SW480 (cell line): ENCODE data around the gene ADI1.
"Not testable (repeated sequence)": the region's sequence is repeated elsewhere in the genome, so short reads cannot be mapped to it uniquely, and the experiment has no call there.

ENCODE experiments used
- DNase-seq: peaks from one replicate; pipeline ENCODE4 v3.0.0-alpha.2; 2016; ENCODE audit warnings: low spot score

The ADI1 gene

DNA sequence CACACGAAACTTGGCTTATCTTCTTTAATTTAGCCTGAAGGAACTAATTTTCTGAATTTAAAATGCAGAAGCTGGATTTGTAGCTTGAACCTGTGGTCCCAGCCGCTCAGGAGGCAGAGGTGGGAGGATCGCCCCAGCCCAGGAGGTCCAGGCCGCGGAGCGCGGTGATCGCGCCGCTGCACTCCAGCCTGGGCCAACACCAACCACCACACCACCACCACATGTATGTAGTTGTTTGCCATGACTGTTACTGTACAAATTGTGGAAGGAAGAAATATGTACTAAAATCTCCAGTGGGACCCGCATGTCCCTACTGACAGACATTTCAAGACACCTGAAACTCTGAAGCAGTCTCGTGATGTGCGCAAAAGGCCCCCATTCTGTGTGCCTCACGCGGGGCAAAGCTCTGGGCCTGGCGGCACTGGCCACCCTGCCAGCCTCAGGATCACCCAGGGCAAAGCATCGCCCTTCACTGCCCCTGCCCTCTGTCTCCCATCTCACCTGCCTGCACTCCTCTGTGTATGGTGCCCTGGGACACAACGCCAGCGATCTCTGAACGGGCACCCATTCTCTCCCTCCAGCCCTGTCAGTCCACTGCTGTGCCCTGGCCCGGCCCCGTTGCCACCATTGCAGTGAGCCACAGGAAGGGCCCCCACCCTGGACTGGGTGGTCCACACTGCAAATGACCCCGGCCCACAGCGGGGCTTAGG, 10.1 kb upstream of the ADI1 start:
- no peak for DNase-seq

GRCh38 chr2:3527886-3528785, 8.8 kb upstream of the ADI1 start:
- no peak for DNase-seq

DNA sequence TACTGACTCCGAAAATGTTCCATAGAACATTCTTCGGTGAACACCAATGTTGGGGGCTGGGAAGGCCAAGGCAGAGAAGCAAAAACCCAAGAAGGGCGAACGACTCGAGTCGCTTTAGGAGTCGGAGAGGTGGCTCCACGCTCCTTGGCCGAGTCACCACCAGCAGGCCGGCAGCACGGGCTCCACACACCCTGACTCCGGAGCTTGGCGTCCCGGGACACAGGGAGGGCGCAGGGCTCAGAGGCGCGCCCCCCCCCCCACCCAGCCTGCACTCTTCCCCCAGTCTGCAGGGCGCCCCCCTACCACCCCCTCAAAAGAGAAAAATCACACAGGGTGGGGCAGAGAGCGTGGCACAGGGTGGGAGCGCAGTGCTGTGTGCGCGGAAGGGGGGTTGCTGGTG, 7.5 kb upstream of the ADI1 start:
- DNase-seq = no peak

DNA sequence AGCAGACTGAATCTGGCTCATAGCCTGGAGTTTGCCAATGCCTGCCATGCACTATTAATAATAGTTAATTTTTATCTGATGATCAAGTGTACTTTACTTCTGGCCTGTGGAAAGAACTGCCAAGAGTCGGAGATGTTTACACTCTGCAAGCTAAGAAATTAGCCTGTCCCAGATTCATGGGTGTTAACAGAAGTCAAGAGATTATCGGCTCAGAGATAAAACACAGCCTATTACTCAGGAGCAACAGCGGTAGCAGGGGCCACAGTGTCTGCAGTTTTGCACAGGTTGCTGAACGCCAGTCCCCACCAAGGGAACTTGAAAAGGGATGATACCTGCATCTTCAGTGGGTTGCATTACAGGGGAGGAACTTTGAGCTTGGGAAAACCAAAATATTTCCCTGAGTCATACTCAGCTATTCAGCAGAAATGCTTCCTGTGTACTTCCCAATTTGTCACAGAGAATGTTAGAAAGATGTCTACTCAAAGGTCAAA, 4.3 kb upstream of the ADI1 start:
- DNase-seq = no peak

- no peak for DNase-seq
These were observed 3.7 kb upstream of the ADI1 start for GRCh38 chr2:3522961-3523421.

GRCh38 chr2:3520591-3520990, 1.3 kb upstream of the ADI1 start:
- DNase-seq = no peak

DNA sequence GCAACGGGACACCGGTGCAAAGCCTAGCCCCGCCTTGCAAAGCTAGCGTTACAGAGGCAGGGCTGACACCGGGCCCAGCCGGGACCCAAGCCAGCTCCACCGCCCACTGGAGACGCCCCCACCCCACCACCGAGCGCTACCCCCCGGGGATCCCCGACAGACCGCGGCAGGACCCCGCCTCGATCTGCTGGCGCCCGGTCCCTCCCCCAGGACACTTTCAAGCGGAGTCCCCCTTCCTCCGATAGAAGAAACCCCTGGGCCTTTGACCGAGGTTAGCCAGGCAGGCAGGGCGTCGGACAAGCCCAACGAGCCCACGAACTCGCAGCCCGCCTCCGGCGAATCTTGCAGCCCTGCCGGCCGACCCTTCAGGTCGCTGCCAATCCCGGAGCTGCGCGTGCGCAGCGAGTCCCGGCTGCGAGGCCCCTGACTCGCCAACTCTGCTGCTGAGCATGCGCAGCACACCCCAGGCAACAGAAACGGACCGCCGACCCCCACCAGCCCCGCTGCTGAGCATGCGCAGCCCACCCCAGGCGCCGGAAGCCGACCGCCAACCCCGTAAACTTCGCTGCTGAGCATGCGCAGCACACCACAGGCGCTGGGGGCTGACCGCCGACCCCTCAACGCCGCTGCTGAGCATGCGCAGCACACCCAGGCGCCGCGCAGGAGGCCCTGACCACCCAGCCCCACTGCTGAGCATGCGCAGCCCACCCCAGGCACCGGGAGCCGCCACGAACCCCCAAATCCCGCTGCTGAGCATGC, 656 bp downstream of the ADI1 start:
- peak; percentile 94 for DNase-seq

GRCh38 chr2:3517948-3518495, 1.3 kb downstream of the ADI1 start:
- DNase-seq = peak; percentile 54

GRCh38 chr2:3516831-3517230, 2.5 kb downstream of the ADI1 start:
- no peak for DNase-seq

- not testable (repeated sequence) for DNase-seq
These were observed 3.9 kb downstream of the ADI1 start for GRCh38 chr2:3515438-3515837.

DNA sequence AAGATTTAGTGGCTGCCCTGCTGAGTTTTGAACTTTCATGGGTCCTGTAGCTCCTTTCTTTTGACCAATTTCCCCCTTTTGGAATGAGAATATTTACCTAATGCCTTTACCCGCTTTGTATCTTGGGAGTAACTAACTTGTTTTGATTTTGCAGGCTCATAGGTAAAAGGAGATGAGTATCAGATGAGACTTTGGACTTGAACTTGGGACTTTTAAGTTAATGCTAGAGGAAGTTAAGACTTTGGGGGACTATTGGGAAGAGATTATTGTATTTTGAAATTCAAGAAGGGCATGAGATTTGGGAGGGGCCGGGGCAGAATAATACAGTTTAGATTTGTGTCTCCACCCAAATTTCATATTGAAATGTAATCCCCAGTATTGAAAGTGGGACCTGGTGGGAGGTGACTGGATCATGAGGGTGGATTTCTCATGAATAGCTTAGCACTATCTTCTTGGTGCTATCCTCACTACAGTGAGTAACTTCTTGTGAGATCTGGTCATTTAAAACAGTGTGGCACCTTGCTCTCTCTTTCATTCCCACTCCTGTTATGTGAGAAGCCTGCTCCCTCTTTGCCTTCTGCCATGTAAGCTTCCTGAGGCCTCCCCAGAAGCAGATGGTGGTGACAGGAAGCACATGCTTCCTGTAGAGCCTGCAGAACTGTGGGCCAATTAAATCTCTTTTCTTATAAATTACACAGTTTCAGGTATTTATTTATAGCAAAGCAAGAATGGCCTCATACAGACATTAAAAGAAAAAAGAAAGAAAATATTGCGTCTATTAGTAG, 6.1 kb downstream of the ADI1 start:
- DNase-seq = no peak

DNA sequence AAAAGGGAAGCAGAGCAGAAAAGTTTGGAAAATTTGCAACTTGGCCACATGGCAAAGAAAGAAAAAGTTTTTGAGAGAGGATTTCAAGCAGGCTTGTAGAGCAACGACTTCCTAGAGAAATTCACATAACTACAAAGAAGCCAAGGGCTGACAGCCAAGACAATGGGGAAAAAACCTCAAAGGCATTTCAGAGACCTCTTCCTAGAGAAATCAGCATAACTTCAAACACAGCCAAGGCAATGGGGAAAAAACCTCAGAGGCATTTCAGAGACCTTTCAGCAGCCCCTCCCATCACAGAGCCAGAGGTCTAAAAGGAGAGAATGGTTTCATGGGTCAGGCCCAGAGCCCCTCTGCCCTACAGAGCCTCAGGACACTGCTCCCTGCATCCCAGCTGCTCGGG, 7.2 kb downstream of the ADI1 start:
- DNase-seq = no peak

- DNase-seq = no peak
These were observed 13.6 kb downstream of the ADI1 start for GRCh38 chr2:3505771-3506170.

- DNase-seq = no peak
These were observed 14.6 kb downstream of the ADI1 start for GRCh38 chr2:3504741-3505140.

GRCh38 chr2:3503483-3503882, 15.8 kb downstream of the ADI1 start:
- no peak for DNase-seq

DNA sequence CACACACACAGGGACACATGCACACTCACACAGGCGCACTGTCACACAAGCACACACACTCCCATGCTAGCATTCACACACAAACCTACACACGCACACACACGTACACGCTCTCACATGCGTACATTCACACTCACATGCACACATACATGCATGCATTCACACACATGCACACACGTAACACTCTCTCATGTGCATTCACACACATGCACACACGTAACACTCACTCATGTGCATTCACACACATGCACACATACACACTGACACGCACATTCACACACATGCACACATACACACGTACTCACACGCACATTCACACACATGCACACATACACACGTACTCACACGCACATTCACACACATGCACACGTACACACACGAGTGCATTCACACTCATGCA, 16.3 kb downstream of the ADI1 start:
- no peak for DNase-seq

DNA sequence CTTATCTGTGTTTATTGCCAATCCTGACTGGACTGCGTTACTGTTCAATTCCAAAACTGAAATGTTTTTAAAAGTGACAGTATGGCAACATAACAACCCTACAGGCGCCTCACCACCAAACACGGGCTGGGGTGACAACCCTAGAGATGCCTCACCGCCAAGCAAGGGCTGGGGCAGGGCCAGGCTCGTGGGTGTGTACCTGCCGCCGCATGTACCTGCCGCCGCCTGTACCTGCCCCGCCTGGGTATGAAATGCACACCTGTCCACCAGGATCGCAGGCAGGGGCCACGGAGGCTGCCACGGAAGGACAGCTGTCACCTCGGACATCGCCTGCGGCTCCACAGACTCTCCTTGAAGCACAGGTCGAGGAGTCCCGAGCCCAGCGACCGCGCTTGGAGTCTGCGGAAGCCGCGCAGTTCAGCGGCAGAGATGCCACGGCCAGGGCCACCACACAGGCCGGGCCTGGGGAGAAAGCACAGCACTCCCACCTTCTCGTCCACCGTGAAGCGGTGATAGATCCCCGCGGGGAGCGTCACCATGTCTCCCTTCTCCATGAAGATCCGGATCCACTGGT, 18.9 kb downstream of the ADI1 start:
- no peak for DNase-seq

DNA sequence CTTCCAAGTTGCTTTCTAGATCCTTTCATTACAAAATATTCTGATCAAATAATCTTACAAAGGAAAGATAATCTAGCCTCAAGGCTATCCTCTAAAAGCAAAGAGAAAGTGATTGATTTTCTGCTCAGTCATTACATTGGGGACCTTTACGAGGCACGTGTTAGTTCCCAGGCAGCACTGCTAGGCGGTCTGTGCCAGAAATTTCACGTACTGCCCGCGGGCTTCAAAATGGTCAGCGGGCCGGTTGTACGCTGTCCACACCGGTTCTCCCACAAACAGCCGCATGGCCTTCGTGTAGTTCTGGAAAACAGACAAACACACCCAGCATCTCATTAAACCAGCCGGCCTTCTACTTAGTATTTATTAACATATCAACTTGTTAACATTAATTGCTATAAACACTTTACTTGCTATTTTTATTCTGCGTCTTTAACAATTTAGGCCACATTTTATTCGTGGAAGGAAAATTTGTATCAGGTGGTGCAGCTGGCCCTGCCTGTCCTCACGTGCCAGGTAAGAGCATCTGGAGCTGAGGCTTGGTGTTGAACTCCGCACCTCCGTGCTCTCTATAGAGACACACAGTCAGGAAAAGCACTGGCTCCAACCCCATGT, 20.4 kb downstream of the ADI1 start:
- no peak for DNase-seq

- not testable (repeated sequence) for DNase-seq
These were observed 22.6 kb downstream of the ADI1 start for GRCh38 chr2:3496708-3497080.

DNA sequence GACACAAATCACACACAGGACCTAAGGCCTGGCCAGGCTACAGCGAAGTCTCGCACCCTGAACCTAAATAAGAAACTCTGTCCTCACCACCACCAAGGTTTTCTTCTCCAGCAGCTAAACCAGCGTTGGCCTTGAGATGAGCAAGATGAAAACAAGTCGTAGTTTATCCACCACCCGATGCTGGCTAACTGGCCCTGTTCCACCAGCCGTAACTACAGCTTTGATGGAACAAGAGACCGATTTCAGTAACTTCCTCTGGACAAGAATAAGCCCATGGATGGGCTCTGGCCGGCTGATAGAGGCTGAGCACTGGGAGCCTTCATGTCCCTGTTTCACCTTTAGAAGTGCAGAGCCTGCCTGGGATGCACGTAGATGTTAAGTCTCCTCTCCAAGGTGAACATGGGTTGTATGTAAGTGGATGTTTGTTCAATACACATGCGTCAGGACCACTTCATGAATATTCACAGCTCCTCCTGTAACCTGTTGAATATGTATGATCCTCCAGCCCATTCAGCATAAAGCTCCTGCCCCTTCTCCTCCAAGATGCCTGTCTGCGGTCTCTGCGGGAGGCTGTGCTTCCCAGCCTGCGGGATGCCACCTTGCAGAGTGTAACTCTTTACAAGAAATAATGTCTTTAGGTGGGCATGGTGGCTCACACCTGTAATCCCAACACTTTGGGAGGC, 24.2 kb downstream of the ADI1 start:
- DNase-seq = no peak
